ENCODE data around the gene CDKN1C. TPM values are rescaled to one million over a fixed set of nuclear protein-coding genes. Genes with fewer than 3 reads are reported as not detected.

CDKN1C gene
- total RNA-seq, 1 experiment from 2014 or later: 0.25 TPM

GRCh38 chr11:2890466-2891294, 5.1 kb upstream of the CDKN1C start:
- DNase-seq (ENCODE audit: extremely low read depth, low read depth): no peak

- DNase-seq (ENCODE audit: extremely low read depth, low read depth): no peak
These were observed 4.0 kb upstream of the CDKN1C start for GRCh38 chr11:2889362-2890273.

- DNase-seq (ENCODE audit: extremely low read depth, low read depth): peak; percentile 68
These were observed 2.8 kb upstream of the CDKN1C start for GRCh38 chr11:2888266-2888968.

- DNase-seq (ENCODE audit: extremely low read depth, low read depth): no peak
These were observed 2.1 kb upstream of the CDKN1C start for GRCh38 chr11:2887515-2888195.

- no peak for DNase-seq (ENCODE audit: extremely low read depth, low read depth)
These were observed 1.4 kb upstream of the CDKN1C start for GRCh38 chr11:2886936-2887335.

GRCh38 chr11:2886191-2886894, 768 bp upstream of the CDKN1C start:
- DNase-seq (ENCODE audit: extremely low read depth, low read depth): no peak

- DNase-seq (ENCODE audit: extremely low read depth, low read depth): no peak
These were observed 428 bp downstream of the CDKN1C start for GRCh38 chr11:2885017-2885677.

GRCh38 chr11:2883979-2884815, 1.4 kb downstream of the CDKN1C start:
- DNase-seq (ENCODE audit: extremely low read depth, low read depth): no peak

- DNase-seq (ENCODE audit: extremely low read depth, low read depth): no peak
These were observed 2.0 kb downstream of the CDKN1C start for GRCh38 chr11:2883640-2883978.

GRCh38 chr11:2882396-2883110, 3.0 kb downstream of the CDKN1C start:
- no peak for DNase-seq (ENCODE audit: extremely low read depth, low read depth)

- DNase-seq (ENCODE audit: extremely low read depth, low read depth): no peak
These were observed 3.6 kb downstream of the CDKN1C start for GRCh38 chr11:2881981-2882375.

GRCh38 chr11:2881076-2881980, 4.2 kb downstream of the CDKN1C start:
- no peak for DNase-seq (ENCODE audit: extremely low read depth, low read depth)

GRCh38 chr11:2880646-2881045, 4.9 kb downstream of the CDKN1C start:
- DNase-seq (ENCODE audit: extremely low read depth, low read depth): no peak

GRCh38 chr11:2878782-2879181, 6.8 kb downstream of the CDKN1C start:
- DNase-seq (ENCODE audit: extremely low read depth, low read depth): no peak

- no peak for DNase-seq (ENCODE audit: extremely low read depth, low read depth)
These were observed 8.1 kb downstream of the CDKN1C start for GRCh38 chr11:2877474-2877873.

- no peak for DNase-seq (ENCODE audit: extremely low read depth, low read depth)
These were observed 10.6 kb downstream of the CDKN1C start for GRCh38 chr11:2874963-2875362.
